A673 (cell line): ENCODE data around the gene PDE8B.

Experiments used
- CTCF ChIP-seq: fragments of 300-800, 200-600 bp; sonication (generic); conservative IDR thresholded peaks from 2 replicates; pipeline ENCODE4 v1.5.1; 2017; ENCODE audit warnings: low read depth, mild to moderate bottlenecking, antibody characterized with exemption, low read length, moderate library complexity, mixed read lengths
- EZH2 ChIP-seq: fragments of 200-600 bp; sonication (generic); IDR thresholded peaks from 2 replicates; pipeline ENCODE4 v1.6.1; 2017; ENCODE audit warnings: borderline replicate concordance, low read depth, mild to moderate bottlenecking, mixed read lengths, antibody characterized with exemption, low read length; ENCODE audit not compliant: poor library complexity, severe bottlenecking

- TF ChIP-seq CTCF (no peak), EZH2 (no peak)
Observed at GRCh38 chr5:77231471-77232138, 21.1 kb downstream of the PDE8B start.
